NK-92 (cell line): Measurements from ENCODE around the gene FRAT1.

Experiments used
- DNase-seq: peaks from one replicate; lab custom pipeline; 2025; ENCODE audit not compliant: unreplicated experiment; lab: John Stamatoyannopoulos, UW

Gene FRAT1

DNA sequence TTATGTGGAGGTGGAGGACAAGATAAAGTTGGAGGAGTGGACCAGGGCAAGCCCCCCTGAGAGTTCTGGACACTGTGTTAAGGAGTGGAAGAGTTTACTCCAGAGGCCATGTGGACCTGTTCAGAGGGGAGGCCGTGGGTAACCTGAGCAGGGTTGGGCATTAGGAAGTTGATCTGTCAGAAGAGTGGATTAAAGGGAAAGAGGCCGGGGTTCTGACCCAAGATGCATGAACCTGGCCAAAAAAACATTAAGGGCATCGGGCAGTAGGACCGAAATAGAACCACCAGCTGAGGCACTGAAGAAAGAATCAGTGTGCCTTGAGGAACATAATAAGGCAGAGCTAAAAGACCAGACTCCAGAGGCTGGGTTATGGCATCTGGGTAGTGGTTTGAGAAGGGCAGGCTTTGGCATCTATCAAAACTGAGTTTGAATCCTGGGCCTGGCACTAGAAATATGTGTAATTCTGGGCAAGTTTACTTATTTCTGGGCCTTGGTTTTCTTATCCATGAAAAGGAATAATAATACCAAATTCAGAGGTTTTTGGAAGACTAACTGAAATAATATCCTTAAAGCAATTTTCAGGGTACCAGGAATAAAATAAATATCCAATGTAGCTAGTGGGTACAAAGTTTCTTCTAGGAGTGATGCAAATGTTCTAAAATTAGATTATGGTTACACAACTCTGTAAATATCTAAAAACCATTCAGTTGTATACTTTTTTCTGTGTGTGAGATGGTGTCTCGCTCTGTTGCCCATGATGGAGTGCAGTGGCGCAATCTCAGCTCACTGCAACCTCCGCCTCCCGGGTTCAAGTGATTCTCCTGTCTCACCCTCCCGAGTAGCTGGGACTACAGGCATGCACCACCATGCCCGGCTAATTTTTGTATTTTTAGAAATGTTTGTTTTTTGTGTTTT is 10.9 kb upstream of the FRAT1 start:
- no peak for DNase-seq

- no peak for DNase-seq
These were observed 7.9 kb upstream of the FRAT1 start for GRCh38 chr10:97311111-97311626.

- DNase-seq, result no peak
These were observed 6.2 kb upstream of the FRAT1 start for GRCh38 chr10:97312897-97313296.

DNA sequence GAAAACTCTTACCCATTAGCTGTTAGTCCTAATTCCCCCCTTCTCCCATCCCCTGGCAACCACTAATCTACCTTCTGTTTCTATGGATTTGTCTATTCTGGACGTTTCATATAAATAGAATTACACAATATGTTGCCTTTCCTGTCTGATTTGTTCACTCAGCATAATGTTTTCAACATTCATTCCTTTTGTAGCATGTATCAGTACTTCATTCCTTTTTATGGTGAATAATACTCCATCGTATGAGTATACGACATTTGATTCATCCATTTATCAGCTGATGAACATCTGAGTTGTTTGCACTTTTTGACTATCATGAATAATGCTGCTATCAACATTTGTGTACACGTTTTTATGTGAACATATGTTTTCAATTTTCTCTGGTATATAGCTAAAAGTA is 4.4 kb upstream of the FRAT1 start:
- no peak for DNase-seq

GRCh38 chr10:97319671-97320479 is 804 bp downstream of the FRAT1 start:
- DNase-seq, result no peak

GRCh38 chr10:97320480-97321031 is 1.5 kb downstream of the FRAT1 start:
- DNase-seq, result no peak

DNA sequence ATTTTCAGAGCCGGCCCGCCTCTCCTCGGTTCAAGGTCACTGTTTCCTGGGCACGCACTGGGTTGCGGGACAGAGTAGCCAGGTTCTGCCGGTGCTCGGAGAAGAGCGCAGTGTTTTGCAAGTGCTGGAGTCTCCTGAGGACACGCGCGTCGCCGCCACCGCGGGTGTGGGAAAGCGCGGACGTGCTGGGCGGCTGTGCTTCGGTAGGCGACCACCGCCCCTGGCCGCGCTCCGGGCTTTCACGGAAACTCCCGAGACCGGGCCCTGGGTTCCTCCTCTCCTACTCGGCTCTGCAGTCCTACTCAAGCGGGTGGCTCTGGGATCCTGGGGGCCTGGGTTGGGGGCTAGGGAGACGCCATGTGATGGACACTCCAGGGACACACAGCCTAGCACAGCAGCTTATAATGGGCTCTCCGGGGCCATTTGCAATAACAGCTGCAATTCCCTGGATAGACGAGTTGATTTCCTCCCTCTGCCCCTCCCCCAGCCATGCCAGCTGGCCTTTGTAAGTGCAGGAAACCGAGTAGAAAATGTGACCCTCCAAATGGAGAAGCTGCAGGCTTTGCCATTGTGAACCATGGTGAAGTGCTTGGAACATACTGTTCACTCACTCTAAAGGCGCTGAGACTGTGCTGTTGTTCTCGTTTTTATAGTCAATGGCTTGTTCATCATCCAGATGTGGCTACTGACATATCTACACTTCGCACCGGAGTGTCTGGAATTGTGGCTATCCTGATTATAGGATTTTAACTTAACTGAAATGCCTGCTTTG is 2.1 kb downstream of the FRAT1 start:
- no peak for DNase-seq

DNA sequence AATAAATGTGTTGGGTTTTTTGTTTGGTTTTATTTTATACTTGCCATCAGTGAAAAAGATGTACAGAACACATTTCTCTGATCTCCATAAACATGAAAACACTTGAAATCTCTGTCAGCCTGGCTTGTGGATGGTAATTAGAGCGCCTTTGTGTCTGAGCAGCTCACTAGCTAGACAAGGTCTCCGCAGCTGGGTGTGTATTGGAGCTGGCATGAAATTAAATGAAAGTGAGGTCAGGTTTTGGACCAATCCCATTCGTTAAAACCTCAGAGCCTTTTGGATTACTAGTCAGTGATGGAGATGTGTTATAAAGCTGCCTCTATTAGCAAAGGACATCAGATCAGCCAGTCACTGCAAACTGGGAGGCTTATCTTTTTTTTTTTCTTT is 2.7 kb downstream of the FRAT1 start:
- no peak for DNase-seq

DNA sequence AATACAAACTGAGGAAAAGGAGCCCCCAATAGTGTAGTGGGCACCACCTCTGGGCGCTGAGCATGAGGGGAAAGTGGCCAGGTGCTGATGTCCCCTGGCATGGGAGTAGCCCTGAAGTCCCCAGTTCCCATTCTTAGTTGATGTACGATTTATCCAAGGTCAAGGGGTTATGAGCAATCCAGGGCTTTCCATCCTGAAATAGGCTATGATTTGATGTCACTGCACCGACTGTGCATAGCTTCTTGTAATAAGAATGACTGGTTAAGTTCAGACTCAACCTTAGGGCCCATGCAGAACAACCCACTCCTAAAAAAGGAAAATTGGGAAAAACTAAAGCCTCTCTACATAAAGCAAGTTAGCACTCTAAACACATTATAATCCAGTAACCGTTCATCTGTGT is 4.4 kb downstream of the FRAT1 start:
- DNase-seq, result no peak

DNA sequence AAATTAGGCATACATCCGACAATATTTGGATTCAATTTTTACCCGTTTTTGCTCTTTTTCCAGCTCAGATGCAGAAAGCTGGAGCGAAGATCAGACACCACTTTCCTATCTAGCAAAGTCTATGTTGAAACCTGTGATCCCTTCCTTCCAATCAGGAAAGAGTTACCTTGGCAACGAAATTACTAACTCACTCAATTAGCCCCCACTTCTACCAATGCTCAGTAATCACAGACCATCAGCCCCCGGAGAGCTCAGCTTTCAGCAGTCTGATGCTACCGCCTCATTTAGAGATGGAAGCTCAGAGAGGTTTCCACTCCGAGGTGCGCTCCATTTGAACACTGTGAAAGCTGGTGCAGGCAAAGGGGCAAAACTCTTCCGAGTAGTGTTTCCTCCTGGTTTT is 6.7 kb downstream of the FRAT1 start:
- DNase-seq, result no peak

- DNase-seq, result no peak
These were observed 8.6 kb downstream of the FRAT1 start for GRCh38 chr10:97327348-97328294.

GRCh38 chr10:97328646-97329453 is 9.8 kb downstream of the FRAT1 start:
- no peak for DNase-seq

DNA sequence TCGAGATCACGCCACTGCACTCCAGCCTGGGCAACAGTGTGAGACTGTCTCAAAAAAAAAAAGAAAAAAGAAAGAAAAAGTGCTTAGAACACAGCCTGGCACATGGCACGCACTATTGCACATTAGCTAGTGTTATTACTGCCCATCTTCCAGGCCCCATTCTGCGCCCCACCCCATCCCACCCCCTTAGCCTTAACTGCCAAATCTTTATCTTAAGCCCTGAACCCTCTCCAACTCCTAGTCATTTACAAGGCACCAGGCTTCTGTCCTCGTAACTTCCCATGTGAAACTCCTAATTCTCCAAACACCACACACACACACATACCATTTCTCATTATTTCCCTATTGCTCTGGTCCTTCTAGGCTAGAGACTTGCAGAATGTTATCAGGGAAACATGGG is 10.7 kb downstream of the FRAT1 start:
- no peak for DNase-seq

- DNase-seq, result no peak
These were observed 12.2 kb downstream of the FRAT1 start for GRCh38 chr10:97331153-97331703.

DNA sequence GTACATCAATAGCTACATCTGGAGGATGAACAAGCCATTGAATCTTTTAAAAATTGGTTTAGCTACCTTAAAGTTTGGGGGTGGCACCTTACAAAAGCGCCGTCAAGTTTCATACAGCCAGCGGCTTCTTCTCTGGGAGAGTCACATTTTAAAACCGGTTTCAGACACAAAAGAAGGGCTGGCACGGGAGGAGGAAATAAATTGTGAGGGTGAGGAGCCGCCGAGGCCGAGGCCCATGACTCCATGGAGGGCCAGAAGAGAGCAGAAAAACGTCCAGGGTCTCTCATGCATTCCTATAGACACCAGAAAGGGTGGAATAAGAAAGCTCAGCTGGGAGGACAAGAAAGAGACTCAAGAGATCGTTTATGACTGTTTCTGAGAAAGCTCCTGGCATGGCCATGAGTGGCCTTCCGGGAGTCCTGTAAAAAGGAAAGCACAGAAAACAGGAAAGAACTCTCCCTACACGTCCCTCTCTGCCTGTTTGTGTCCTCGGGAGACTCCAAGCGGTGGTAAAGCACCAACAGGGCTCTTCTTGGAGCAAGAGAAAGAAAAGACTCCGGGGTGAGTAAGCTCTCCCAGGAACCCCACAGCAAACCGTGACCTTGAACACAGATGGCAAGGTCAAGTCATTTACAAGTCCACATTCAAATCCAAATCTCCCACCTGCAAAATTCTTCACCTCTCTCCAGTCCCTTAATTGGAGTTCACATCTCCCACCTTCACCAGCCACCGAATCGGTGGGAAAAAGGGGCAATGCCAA is 13.7 kb downstream of the FRAT1 start:
- DNase-seq, result no peak

GRCh38 chr10:97333351-97333600 is 14.2 kb downstream of the FRAT1 start:
- DNase-seq, result no peak

- no peak for DNase-seq
These were observed 14.7 kb downstream of the FRAT1 start for GRCh38 chr10:97333601-97334369.
